GM21737 (cell line): ENCODE results near the gene PARVG.

Experiments used
- ATAC-seq: cut with Tn5 transposase; IDR thresholded peaks from one replicate; pipeline ENCODE4 v1.9.1; 2021; ENCODE audit warnings: mild to moderate bottlenecking, moderate library complexity; ENCODE audit not compliant: unreplicated experiment

The PARVG gene

GRCh38 chr22:44193535-44193891 lies 12.8 kb downstream of the PARVG start:
- ATAC-seq: no peak

GRCh38 chr22:44194569-44194968 lies 13.8 kb downstream of the PARVG start:
- ATAC-seq: no peak

GRCh38 chr22:44195189-44195871 lies 14.6 kb downstream of the PARVG start:
- no peak for ATAC-seq

GRCh38 chr22:44196241-44196640 lies 15.5 kb downstream of the PARVG start:
- no peak for ATAC-seq

- ATAC-seq: no peak
These were observed 16.0 kb downstream of the PARVG start for GRCh38 chr22:44196731-44197131.

GRCh38 chr22:44197271-44197670 lies 16.5 kb downstream of the PARVG start:
- no peak for ATAC-seq

GRCh38 chr22:44199164-44199563 lies 18.4 kb downstream of the PARVG start:
- no peak for ATAC-seq

- no peak for ATAC-seq
These were observed 19.1 kb downstream of the PARVG start for GRCh38 chr22:44199866-44200265.

- no peak for ATAC-seq
These were observed 19.7 kb downstream of the PARVG start for GRCh38 chr22:44200451-44200850.

GRCh38 chr22:44200855-44201550 lies 20.3 kb downstream of the PARVG start:
- ATAC-seq: no peak

- no peak for ATAC-seq
These were observed 20.9 kb downstream of the PARVG start for GRCh38 chr22:44201665-44202064.

GRCh38 chr22:44202261-44202789 lies 21.6 kb downstream of the PARVG start:
- ATAC-seq: no peak

- ATAC-seq: no peak
These were observed 22.5 kb downstream of the PARVG start for GRCh38 chr22:44203203-44203602.

GRCh38 chr22:44204739-44205515 lies 24.2 kb downstream of the PARVG start:
- ATAC-seq: no peak

GRCh38 chr22:44205516-44206329 lies 25.0 kb downstream of the PARVG start:
- no peak for ATAC-seq

- ATAC-seq: no peak
These were observed 25.6 kb downstream of the PARVG start for GRCh38 chr22:44206330-44206645.

- ATAC-seq: no peak
These were observed 26.0 kb downstream of the PARVG start for GRCh38 chr22:44206696-44207095.

GRCh38 chr22:44207173-44207980 lies 26.7 kb downstream of the PARVG start:
- no peak for ATAC-seq

GRCh38 chr22:44207981-44208317 lies 27.2 kb downstream of the PARVG start:
- ATAC-seq: no peak

GRCh38 chr22:44209343-44209742 lies 28.6 kb downstream of the PARVG start:
- no peak for ATAC-seq
